Nephron (organoid): ENCODE results near the gene ZNF511.

Source experiments
- H3K27ac Mint-ChIP-seq, 3 experiments: 2 replicates each; pipeline ENCODE4 v1.8.0; 2020; ENCODE audit warnings: mixed read lengths in 3 of 3, mild to moderate bottlenecking in 2 of 3, moderate library complexity in 1 of 3
- H3K27me3 Mint-ChIP-seq: 2 replicates; pipeline ENCODE4 v1.8.0; 2021; ENCODE audit warnings: low read depth, mild to moderate bottlenecking, moderate library complexity, mixed read lengths
- H3K36me3 Mint-ChIP-seq: 2 replicates; pipeline ENCODE4 v1.8.0; 2020; ENCODE audit warnings: low read depth, mixed read lengths
- H3K4me1 Mint-ChIP-seq: 2 replicates; pipeline ENCODE4 v1.8.0; 2020; ENCODE audit warnings: mixed read lengths
- H3K4me3 Mint-ChIP-seq, 3 experiments: 2 replicates each; pipeline ENCODE4 v1.8.0; 2020; ENCODE audit warnings: mild to moderate bottlenecking in 3 of 3, mixed read lengths in 3 of 3, moderate library complexity in 2 of 3
- H3K9me3 Mint-ChIP-seq: 2 replicates; pipeline ENCODE4 v1.8.0; 2020; ENCODE audit warnings: mixed read lengths
- TF ChIP-seq, protein P1 (sequence below), 3 experiments: fragments of 200-600 bp; sonication (generic); IDR thresholded peaks; one replicate each; pipeline ENCODE4 v1.5.0; 2021; ENCODE audit warnings: antibody characterized with exemption in 3 of 3; ENCODE audit not compliant: unreplicated experiment in 3 of 3

The ZNF511 gene

DNA sequence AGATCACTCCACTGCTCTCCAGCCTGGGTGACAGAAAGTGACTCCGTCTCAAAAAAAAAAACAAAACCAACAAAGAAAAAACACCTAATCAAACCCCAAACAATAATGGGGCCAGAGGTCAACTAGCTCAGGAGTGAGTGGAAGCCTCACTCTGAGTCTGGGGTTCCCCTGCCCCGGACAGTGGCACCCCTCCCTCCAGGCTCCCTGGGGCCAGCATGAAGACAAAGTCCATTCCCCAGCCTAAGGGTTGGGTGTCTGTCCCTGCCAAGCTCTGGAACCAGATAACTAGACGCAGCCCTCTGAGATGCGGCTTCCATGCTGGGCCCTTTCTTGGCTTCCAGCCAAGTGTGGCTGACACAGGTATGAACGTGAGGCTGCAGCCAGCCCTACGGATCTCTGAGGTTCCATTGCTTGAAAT is 50.8 kb downstream of the ZNF511 start:
- Mint-ChIP-seq H3K36me3 (peaks cover 22% of the 10 kb centered on the region), H3K4me1 (peaks cover 5% of the 10 kb centered on the region), H3K27me3 (no peaks in the 10 kb centered on the region), H3K4me3 (peak overlapping the region in 2 of 3 experiments; percentile 16 to 48), H3K27ac (peak overlapping the region; percentile 51 to 87 (median 68)), H3K9me3 (no peaks in the 10 kb centered on the region)
- TF ChIP-seq, protein P1, sequence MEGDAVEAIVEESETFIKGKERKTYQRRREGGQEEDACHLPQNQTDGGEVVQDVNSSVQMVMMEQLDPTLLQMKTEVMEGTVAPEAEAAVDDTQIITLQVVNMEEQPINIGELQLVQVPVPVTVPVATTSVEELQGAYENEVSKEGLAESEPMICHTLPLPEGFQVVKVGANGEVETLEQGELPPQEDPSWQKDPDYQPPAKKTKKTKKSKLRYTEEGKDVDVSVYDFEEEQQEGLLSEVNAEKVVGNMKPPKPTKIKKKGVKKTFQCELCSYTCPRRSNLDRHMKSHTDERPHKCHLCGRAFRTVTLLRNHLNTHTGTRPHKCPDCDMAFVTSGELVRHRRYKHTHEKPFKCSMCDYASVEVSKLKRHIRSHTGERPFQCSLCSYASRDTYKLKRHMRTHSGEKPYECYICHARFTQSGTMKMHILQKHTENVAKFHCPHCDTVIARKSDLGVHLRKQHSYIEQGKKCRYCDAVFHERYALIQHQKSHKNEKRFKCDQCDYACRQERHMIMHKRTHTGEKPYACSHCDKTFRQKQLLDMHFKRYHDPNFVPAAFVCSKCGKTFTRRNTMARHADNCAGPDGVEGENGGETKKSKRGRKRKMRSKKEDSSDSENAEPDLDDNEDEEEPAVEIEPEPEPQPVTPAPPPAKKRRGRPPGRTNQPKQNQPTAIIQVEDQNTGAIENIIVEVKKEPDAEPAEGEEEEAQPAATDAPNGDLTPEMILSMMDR (IDR thresholded peaks at IDR 0.05; ENCODE audit: unreplicated experiment in 3 of 3): no peak

DNA sequence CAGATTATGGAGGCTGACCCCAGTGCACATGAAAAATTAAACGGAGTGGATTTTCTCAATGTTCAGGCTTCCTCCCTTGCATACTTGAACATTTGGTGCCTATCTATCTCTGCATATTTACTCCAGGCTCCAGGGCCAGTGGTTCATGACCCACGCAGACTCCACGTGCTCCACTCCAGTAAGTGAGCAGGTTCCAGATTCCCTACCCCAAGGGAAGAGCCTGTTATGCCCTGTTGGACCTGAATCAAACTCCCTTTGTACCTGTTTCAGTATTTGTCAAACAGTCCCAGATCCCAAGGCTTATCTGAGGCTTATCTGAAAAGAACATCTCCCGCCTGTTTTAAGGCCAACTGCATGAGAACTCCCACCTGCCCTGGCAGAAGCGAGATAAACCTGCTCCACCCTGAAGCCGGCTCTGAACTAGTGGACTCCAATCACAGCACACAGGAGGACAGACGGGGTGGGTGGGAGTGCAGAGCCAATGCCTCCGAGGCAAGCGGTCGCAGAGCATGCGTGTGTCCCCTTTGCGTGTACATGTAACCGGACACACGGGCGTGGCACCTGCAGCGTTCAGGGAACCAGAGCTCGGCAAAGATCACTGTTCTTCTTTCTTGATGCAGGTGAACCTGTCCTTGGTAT is 51.4 kb downstream of the ZNF511 start:
- H3K4me1 Mint-ChIP-seq: peaks cover 5% of the 10 kb centered on the region
- TF ChIP-seq, protein P1 (IDR thresholded peaks at IDR 0.05; ENCODE audit: unreplicated experiment in 3 of 3): no peak

DNA sequence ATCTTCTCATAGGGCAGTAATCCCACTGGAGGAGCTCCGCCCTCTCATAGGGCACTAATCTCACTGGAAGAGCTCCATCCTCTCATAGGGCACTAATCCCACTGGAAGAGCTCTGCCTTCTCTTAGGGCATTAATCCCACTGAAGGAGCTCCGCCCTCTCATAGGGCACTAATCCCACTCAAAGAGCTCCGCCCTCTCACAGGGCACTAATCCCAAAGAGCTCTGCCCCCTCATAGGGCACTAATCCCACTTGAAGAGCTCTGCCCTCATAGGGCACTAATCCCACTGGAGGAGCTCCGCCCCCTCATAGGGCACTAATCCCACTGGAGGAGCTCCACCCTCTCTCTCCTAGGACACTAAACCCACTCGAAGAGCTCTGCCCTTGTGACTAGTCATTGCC is 52.5 kb downstream of the ZNF511 start:
- no peak overlapping the region for H3K27ac Mint-ChIP-seq
- peaks cover 5% of the 10 kb centered on the region for H3K4me1 Mint-ChIP-seq
- TF ChIP-seq, protein P1 (IDR thresholded peaks at IDR 0.05; ENCODE audit: unreplicated experiment in 3 of 3): no peak
- peaks cover 35% of the 10 kb centered on the region for H3K36me3 Mint-ChIP-seq
- no peaks in the 10 kb centered on the region for H3K27me3 Mint-ChIP-seq
- H3K4me3 Mint-ChIP-seq: no peak overlapping the region
- no peaks in the 10 kb centered on the region for H3K9me3 Mint-ChIP-seq

More for the DNA sequence above, 51.4 kb downstream of the ZNF511 start:
- Mint-ChIP-seq H3K9me3 (no peaks in the 10 kb centered on the region), H3K27me3 (no peaks in the 10 kb centered on the region), H3K27ac (peak overlapping the region; percentile 51 to 87 (median 68)), H3K36me3 (peaks cover 26% of the 10 kb centered on the region), H3K4me3 (peak overlapping the region in 2 of 3 experiments; percentile 48 to 63)

DNA sequence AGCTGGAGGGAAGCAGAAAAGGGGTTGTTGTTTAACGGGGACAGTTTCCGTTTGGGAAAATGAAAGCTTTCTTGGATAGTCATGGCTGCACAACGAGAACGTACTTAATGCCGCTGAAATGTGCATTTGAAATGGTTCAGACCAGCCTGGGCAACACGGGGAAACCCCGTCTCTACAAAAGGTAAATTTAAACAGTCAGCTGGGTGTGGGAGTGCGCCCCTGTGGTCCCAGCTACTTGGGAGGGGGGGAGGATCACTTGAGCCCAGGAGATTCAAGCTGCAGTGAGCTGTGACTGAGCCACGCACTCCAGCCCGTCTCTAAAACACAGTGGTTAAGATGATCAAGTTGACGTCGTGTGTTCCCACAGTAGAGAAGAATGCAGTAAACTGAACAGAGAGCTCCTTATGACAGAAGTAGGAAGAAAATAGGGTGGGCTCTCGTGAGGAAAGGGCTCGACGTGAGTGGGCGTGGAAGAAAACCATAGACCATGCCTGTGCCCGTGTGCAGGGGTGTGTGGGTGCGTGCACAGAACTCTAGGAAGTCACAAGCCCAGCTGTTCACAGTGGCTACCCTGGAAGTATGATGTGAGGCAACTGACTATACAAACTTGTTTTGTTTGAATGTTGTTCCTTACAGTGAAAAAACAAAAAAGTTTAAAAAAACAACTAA is 53.2 kb downstream of the ZNF511 start:
- TF ChIP-seq, protein P1 (IDR thresholded peaks at IDR 0.05; ENCODE audit: unreplicated experiment in 3 of 3): no peak
- H3K4me3 Mint-ChIP-seq: no peak overlapping the region
- H3K36me3 Mint-ChIP-seq: peaks cover 35% of the 10 kb centered on the region
- no peaks in the 10 kb centered on the region for H3K9me3 Mint-ChIP-seq
- H3K27me3 Mint-ChIP-seq: no peaks in the 10 kb centered on the region
- H3K4me1 Mint-ChIP-seq: peaks cover 5% of the 10 kb centered on the region
- peak overlapping the region in 1 of 3 experiments; percentile 0 for H3K27ac Mint-ChIP-seq
